22Rv1 (cell line): ENCODE results near the gene NDE1.

Source experiments
- CTCF ChIP-seq: fragments of 450-650 bp; IDR thresholded peaks from 2 replicates; pipeline ENCODE4 v1.5.1; 2017; ENCODE audit warnings: mild to moderate bottlenecking
- ZFX ChIP-seq: fragments of 450-650 bp; IDR thresholded peaks from 2 replicates; pipeline ENCODE4 v1.6.1; 2017; ENCODE audit warnings: antibody characterized with exemption, borderline replicate concordance

- TF ChIP-seq CTCF (no peak), ZFX (no peak)
Observed at GRCh38 chr16:15665107-15665506, 15.1 kb downstream of the NDE1 start.
